Fibroblast of skin of left biceps (primary cell): ENCODE measurements around the gene EDNRA.

Experiments used
- DNase-seq, 2 experiments: peaks; one replicate each; pipeline ENCODE4 v3.0.0-alpha.2; 2013; ENCODE audit warnings: low read depth in 2 of 2

Gene EDNRA

GRCh38 chr4:147498031-147498660 is 17.2 kb downstream of the EDNRA start:
- DNase-seq, result peak; percentile 47 to 64

GRCh38 chr4:147508346-147508745 is 27.4 kb downstream of the EDNRA start:
- no peak for DNase-seq

- DNase-seq, result no peak
These were observed 28.5 kb downstream of the EDNRA start for GRCh38 chr4:147509386-147509785.

- DNase-seq, result peak in 1 of 2 experiments; percentile 60
These were observed 30.2 kb downstream of the EDNRA start for GRCh38 chr4:147510962-147511668.

GRCh38 chr4:147513091-147513490 is 32.2 kb downstream of the EDNRA start:
- DNase-seq, result no peak

- DNase-seq, result no peak
These were observed 33.1 kb downstream of the EDNRA start for GRCh38 chr4:147513952-147514351.

GRCh38 chr4:147515220-147515936 is 34.5 kb downstream of the EDNRA start:
- DNase-seq, result no peak

GRCh38 chr4:147516133-147516532 is 35.2 kb downstream of the EDNRA start:
- DNase-seq, result no peak

- DNase-seq, result peak in 1 of 2 experiments; percentile 28
These were observed 37.2 kb downstream of the EDNRA start for GRCh38 chr4:147518086-147518485.

- peak in 1 of 2 experiments; percentile 30 for DNase-seq
These were observed 38.2 kb downstream of the EDNRA start for GRCh38 chr4:147518846-147519767.

GRCh38 chr4:147524601-147525000 is 43.7 kb downstream of the EDNRA start:
- DNase-seq, result no peak

GRCh38 chr4:147525494-147526271 is 44.8 kb downstream of the EDNRA start:
- no peak for DNase-seq

GRCh38 chr4:147526272-147526654 is 45.4 kb downstream of the EDNRA start:
- no peak for DNase-seq

GRCh38 chr4:147528054-147528453 is 47.2 kb downstream of the EDNRA start:
- no peak for DNase-seq

GRCh38 chr4:147530134-147530533 is 49.2 kb downstream of the EDNRA start:
- no peak for DNase-seq

- no peak for DNase-seq
These were observed 49.8 kb downstream of the EDNRA start for GRCh38 chr4:147530723-147531122.

GRCh38 chr4:147532896-147533295 is 52.0 kb downstream of the EDNRA start:
- no peak for DNase-seq

GRCh38 chr4:147533331-147533730 is 52.4 kb downstream of the EDNRA start:
- no peak for DNase-seq

- no peak for DNase-seq
These were observed 54.2 kb downstream of the EDNRA start for GRCh38 chr4:147535124-147535523.

GRCh38 chr4:147538711-147539110 is 57.8 kb downstream of the EDNRA start:
- no peak for DNase-seq

GRCh38 chr4:147539959-147540358 is 59.1 kb downstream of the EDNRA start:
- DNase-seq, result no peak
